ENCODE measurements around the gene POLDIP2. TPM values are rescaled to one million over a fixed set of nuclear protein-coding genes. Genes with fewer than 3 reads are reported as not detected.
A peak's percentile ranks its signal among the peaks of the same experiment; 100 is the strongest.

Gene POLDIP2
- total RNA-seq, 1 donor from 2014 or later, result 78.2 TPM

DNA sequence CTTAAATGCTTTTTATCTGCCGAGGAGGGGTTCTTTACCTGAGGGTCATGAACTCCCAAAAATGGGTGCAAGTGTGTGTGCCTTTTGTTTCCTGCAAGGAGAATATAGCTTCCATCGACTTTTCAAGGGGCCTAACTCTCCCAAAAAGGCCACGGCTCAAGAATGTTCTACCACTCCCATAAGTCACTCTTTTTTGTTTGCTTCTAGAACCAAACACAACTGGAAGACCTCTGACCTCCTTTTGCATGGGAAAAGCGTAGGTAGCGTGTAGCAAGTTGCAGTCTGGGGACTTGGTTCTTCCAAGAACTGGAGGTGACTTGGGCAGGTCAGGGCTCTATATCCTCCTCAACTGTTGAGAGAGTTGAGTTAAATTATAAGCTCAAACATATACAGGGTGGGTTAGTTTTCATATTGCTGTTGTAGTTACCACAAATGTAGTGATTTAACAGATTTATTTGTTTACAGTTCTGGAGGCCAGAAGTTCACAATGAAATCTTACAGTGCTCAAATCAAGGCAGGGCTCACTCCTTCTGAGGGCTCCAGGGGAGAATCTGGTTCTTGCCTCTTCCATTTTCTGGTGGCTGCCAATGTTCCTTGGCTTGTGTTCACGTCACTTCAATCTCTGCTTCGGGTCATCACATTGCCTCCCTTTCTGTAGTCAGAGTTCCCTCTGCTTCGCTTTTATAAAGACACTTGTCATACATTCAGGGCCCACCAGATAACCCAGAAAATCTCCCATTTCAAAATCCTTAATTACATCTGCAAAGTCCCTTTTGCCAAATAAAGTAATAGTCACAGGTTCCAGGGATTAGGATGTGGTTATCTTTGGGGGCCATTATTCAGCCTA, 36.9 kb downstream of the POLDIP2 start:
- Mint-ChIP-seq H3K36me3 (ENCODE audit: low read depth) (peaks cover 7% of the 10 kb centered on the region), H3K4me3 (peak overlapping the region; percentile 94), H3K27ac (ENCODE audit: unreplicated experiment) (peak overlapping the region; percentile 96), H3K27me3 (ENCODE audit: low read depth) (no peaks in the 10 kb centered on the region), H3K4me1 (peaks cover 67% of the 10 kb centered on the region), H3K9me3 (no peaks in the 10 kb centered on the region)
- TF ChIP-seq, protein P1, sequence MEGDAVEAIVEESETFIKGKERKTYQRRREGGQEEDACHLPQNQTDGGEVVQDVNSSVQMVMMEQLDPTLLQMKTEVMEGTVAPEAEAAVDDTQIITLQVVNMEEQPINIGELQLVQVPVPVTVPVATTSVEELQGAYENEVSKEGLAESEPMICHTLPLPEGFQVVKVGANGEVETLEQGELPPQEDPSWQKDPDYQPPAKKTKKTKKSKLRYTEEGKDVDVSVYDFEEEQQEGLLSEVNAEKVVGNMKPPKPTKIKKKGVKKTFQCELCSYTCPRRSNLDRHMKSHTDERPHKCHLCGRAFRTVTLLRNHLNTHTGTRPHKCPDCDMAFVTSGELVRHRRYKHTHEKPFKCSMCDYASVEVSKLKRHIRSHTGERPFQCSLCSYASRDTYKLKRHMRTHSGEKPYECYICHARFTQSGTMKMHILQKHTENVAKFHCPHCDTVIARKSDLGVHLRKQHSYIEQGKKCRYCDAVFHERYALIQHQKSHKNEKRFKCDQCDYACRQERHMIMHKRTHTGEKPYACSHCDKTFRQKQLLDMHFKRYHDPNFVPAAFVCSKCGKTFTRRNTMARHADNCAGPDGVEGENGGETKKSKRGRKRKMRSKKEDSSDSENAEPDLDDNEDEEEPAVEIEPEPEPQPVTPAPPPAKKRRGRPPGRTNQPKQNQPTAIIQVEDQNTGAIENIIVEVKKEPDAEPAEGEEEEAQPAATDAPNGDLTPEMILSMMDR (conservative IDR thresholded peaks at IDR 0.05), result no peak
- DNase-seq (ENCODE audit: low read depth, low spot score), result no peak

DNA sequence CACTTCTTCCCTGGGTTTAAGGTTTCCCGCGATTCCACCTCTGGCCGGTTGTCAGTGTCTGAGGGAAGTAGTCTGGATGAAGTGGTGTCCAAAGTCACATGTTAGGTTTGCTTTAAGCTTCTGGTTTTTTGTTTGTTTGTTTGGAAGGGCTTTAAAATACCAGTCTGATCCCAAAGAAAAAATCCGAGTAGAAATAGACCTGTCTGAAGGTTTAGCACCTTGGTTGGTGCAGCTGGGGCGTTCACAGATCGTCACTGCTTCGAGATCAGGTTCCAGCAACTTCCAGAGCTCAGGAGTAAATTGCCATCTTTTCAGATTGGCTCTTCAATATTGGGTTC, 37.8 kb downstream of the POLDIP2 start:
- Mint-ChIP-seq H3K4me1 (peaks cover 58% of the 10 kb centered on the region), H3K36me3 (ENCODE audit: low read depth) (peaks cover 4% of the 10 kb centered on the region), H3K27me3 (ENCODE audit: low read depth) (no peaks in the 10 kb centered on the region), H3K27ac (ENCODE audit: unreplicated experiment) (peak overlapping the region; percentile 96), H3K4me3 (peak overlapping the region; percentile 94), H3K9me3 (no peaks in the 10 kb centered on the region)
- TF ChIP-seq, protein P1 (conservative IDR thresholded peaks at IDR 0.05), result no peak
- no peak for DNase-seq (ENCODE audit: low read depth, low spot score)

DNA sequence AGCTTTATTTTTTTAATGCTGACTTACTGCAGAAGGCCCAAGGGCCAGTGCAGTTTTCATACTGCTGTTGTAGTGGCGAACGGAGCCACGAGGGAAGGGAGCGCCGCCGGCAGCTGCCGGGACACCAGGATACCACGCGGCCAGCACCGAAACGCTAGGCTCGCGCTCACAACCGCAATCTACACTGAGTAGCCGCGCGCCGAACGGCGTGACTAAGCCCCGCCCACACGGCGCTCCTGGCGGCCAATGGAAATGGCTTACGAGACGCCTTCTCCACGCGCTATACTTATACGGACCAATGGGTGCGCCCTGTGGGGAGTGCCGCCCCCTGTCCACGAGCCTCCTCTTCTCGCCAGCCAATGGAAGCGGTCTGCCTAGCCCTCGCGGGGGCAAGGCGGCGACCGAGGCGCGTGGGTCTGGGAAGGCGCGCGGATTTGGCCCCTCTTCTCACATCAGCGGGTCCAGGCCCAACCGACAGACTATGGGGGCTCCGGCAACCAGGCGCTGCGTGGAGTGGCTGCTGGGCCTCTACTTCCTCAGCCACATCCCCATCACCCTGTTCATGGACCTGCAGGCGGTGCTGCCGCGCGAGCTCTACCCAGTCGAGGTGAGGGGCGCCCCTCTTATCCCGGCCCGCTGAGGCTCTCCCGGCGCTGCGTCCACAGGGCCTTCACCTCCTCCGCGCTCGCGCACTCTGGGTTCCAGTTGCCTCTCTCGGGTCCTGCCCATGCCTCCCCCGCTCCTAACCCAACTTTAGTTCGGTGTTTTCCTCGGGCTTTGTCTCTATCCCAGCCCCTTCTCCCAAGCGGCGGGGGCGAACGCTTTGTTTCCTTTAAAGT, 38.3 kb downstream of the POLDIP2 start, which contains the start of gene TMEM97:
Gene TMEM97 (plus strand): TSS at position 442 of the 839 bp plus-strand sequence. CDS start 40 bp downstream, at position 482.
- peak; percentile 92 for DNase-seq (ENCODE audit: low read depth, low spot score)
- Mint-ChIP-seq H3K4me3 (peak within 1 kb of the TSS; percentile 94), H3K4me1 (peaks cover 57% of the 10 kb centered on the region), H3K27me3 (ENCODE audit: low read depth) (no peaks in the 10 kb centered on the region), H3K36me3 (ENCODE audit: low read depth) (peaks cover 4% of the 10 kb centered on the region), H3K27ac (ENCODE audit: unreplicated experiment) (peak within 1 kb of the TSS; percentile 97), H3K9me3 (no peaks in the 10 kb centered on the region)
- TF ChIP-seq, protein P1 (conservative IDR thresholded peaks at IDR 0.05), result no peak

DNA sequence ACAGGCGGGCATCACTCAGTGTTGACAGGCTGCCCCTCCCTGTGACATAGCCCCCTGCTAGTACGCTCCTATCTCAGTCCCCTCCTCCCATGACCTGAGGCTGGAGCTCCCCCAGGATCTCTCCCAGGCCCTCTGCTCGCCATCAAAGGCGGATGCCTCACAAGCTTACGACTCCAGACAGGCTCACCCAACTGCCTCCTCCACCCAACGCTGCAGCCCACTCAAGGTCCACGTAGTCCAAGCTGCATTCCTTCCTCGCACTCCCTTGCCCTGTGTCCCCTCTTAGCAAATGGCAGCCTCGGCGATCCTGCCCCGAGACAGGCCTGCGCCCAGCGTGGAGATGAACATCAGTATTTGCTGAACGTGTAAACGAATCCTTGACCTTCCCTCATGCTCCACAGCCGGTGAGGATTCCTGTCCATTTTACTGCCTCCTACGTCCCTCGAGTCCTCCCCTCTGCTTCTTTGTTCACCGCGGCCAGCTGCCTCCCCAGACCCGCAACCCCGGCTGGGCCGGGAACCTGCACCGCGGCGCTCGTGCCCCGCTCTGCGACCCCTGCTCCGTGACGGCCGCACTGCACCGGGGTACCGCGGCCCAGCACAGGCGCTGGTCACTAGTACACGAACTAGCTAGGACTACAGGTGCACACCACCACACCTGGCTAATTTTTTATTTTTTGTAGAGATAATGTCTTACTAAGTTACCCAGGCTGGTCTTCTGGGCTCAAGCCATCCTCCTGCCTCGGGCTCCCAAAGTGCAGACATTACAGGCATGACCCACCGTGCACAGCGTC, 39.2 kb downstream of the POLDIP2 start:
- peak; percentile 36 for DNase-seq (ENCODE audit: low read depth, low spot score)
- TF ChIP-seq, protein P1 (conservative IDR thresholded peaks at IDR 0.05), result no peak
- H3K4me1 Mint-ChIP-seq, result peaks cover 56% of the 10 kb centered on the region

More for the DNA sequence above, 39.2 kb downstream of the POLDIP2 start:
- Mint-ChIP-seq H3K9me3 (no peaks in the 10 kb centered on the region), H3K36me3 (ENCODE audit: low read depth) (peaks cover 4% of the 10 kb centered on the region), H3K27ac (ENCODE audit: unreplicated experiment) (peak overlapping the region; percentile 97), H3K27me3 (ENCODE audit: low read depth) (no peaks in the 10 kb centered on the region), H3K4me3 (peak overlapping the region; percentile 94)
